GM18873 (cell line): ENCODE data around the gene SIRT3.

Experiments
- ATAC-seq: cut with Tn5 transposase; IDR thresholded peaks from one replicate; pipeline ENCODE4 v1.9.1; 2021; ENCODE audit warnings: mild to moderate bottlenecking, moderate library complexity, moderate number of reproducible peaks; ENCODE audit not compliant: unreplicated experiment, low FRiP score

Gene SIRT3

GRCh38 chr11:218815-219593 is 17.1 kb downstream of the SIRT3 start:
- no peak for ATAC-seq

GRCh38 chr11:217704-218103 is 18.4 kb downstream of the SIRT3 start:
- ATAC-seq = no peak

- ATAC-seq = no peak
Measured at GRCh38 chr11:216081-216974, 19.8 kb downstream of the SIRT3 start.

DNA sequence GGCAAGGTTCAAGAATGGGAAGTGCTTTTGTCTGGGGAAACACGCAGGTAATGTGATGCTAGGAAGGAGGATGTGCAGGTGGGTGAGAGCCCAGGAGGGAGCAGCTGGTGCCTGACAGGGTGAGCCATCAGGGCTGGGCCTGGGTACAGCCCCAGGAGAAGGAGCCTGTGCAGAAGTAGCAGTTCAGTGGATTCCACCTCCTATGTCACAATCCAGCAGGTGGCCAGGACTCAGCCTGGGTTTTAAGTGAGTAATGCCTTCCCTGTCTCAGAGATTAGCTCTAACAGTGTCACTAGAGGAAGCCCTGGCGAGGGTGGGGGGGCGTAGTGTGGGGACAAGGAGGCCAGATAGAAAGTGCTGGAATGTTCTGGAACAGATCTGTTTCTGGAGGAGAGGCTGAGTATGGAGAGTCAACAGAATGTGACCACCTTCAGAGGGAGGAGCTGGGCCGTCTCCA is 20.5 kb downstream of the SIRT3 start:
- ATAC-seq = no peak

DNA sequence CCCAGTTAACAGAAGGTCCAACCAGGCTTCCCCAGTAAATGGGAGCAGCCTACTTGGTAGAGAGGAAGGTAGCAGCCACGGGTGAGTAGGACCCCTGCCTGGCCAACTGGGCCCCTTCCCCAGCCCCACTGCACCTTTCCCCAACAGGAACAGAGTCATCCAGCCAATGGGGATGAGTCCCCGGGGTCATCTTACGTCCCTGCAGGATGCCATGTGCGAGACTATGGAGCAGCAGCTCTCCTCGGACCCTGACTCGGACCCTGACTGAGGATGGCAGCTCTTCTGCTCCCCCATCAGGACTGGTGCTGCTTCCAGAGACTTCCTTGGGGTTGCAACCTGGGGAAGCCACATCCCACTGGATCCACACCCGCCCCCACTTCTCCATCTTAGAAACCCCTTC is 22.1 kb downstream of the SIRT3 start:
- no peak for ATAC-seq

- no peak for ATAC-seq
Measured at GRCh38 chr11:213111-213510, 23.0 kb downstream of the SIRT3 start.

GRCh38 chr11:212150-213100 is 23.7 kb downstream of the SIRT3 start:
- no peak for ATAC-seq

GRCh38 chr11:211741-212140 is 24.4 kb downstream of the SIRT3 start:
- ATAC-seq = no peak

- ATAC-seq = no peak
Measured at GRCh38 chr11:211295-211694, 24.8 kb downstream of the SIRT3 start.

- no peak for ATAC-seq
Measured at GRCh38 chr11:210803-211180, 25.4 kb downstream of the SIRT3 start.

DNA sequence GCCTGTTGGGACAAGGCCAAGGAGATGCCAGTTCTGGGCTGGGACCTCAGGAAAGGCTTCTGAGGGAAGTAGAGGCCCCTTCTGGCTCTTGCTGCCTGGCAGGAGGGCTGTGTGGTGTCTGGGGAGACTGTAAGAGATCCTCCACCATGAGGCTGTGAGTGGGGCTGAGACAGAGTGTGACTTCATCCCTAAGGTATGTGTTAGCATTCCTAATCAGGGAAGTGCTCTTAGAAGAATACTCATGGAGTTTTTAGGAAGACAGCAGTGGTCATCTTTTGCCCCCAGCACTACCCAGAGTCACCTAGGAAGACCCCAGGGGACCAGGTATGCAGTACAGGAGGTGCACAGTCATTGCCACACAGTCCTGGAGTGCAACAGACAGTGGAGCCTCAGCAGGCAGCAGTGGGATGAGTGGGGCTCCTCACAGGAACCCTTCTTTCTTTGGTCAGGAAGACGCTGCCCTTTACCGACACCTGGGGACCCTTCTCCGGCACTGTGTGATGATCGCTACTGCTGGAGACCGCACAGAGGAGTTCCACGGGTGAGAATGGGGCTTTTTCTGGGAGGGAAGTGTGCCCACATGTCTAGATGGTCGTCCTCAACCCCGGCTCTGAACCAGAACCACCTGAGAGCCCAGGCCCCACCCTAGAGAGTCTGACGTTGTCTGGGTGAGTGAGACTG is 25.9 kb downstream of the SIRT3 start:
- no peak for ATAC-seq

DNA sequence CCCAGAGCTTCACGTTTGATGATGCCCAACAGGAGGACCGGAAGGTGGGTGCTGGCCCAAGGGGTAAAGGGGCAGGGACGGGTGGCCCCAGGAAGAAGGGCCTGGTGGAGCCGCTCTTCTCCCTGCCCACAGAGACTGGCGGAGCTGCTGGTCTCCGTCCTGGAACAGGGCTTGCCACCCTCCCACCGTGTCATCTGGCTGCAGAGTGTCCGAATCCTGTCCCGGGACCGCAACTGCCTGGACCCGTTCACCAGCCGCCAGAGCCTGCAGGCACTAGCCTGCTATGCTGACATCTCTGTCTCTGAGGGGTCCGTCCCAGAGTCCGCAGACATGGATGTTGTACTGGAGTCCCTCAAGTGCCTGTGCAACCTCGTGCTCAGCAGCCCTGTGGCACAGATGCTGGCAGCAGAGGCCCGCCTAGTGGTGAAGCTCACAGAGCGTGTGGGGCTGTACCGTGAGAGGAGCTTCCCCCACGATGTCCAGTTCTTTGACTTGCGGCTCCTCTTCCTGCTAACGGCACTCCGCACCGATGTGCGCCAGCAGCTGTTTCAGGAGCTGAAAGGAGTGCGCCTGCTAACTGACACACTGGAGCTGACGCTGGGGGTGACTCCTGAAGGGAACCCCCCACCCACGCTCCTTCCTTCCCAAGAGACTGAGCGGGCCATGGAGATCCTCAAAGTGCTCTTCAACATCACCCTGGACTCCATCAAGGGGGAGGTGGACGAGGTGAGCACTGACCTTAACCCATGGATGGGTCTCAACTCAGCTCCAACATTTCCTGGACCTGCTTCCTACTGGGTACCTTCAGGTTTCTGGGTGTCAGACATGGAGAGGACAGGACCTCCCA is 26.6 kb downstream of the SIRT3 start:
- no peak for ATAC-seq

DNA sequence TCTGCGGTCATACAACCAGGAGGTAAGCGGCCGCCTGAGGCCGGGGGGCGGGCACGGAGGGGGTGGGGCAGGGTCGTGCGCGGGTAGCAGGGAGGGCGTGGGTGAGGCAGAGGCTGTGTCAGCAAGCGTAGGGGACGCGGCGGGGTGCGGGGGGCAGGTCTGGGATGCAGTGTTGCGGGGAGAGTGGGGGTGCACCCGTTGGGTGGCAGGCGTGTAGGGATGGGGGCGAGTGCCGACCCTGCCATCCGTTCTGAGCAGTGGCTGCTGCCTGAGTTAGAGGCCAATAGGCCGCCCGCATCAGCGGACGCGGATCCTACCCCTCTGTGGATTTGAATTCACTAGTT is 27.3 kb downstream of the SIRT3 start:
- no peak for ATAC-seq

GRCh38 chr11:208181-208916 is 27.8 kb downstream of the SIRT3 start:
- no peak for ATAC-seq

GRCh38 chr11:207863-208180 is 28.3 kb downstream of the SIRT3 start:
- peak; percentile 7 for ATAC-seq

DNA sequence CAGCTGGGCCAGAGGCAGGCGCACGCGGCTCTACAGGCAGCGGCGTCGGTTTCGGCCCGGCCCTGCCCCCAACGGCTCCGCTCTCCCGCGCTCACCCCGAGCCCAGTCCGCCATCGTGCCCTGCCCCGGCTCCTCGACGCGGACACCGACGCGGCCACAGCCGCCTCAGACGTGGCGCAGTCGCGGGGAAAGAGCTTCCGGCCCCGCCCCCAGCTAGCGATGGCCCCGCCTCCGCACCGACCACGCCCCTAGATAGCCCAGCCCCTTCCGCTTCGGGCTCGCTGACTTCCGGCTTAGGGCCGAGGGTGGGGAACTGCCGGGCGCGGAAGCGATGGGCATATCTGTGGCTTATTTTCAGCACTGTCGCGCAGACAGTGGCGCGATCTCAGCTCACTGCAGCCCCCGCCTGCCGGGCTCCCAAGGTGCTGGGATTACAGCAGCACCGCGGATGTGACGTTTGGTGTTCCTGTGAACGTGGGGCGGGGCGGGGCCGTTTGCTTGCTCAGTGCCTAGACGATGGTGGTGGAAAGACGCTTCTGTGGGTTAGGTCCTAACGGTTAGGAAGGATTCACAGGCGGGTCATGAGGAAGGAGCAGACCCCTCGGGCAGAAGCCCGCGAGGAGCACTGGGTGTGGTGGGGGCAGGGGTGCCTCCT is 28.8 kb downstream of the SIRT3 start, which contains the start of the genes BET1L and RIC8A:
Gene BET1L (minus strand): TSS at position 192 of the 655 bp plus-strand sequence. CDS start 78 bp downstream, at position 114.
Gene RIC8A (plus strand): TSS at position 501 of the 655 bp plus-strand sequence. CDS start 1,147 bp downstream, outside the sequence.
- peak; percentile 81 for ATAC-seq

DNA sequence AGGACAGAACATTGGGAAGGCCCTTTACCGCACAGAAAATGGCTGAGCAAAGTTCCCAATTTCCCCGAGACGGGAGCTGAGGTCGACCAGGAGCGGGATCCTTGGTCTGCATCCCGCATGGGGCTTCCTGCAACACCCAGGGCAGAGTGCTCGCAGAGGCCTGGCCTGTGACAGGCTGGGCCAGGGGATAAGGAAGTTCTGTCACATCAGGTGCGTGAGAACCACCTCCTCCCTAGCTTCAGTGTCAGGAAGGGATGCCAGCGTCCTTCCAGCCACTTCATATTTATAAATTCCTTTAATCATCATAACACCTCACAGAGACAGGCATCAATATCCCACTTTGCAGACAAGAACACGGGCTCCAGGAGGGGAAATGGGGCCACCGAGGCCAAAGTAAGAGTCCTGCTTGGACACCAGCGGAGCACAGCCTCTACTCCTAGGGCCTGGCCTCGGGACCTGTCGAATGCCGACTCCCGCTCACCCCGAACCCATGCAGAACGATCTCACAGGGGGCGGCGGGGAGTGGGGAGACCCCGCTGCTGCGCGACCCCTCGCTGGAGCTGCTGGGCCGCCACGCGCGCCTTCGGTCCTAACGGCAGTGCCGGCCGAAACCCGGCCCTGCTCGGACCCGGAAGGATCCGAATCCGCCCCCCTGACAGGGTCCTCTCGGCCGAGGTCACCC is 29.5 kb downstream of the SIRT3 start:
- ATAC-seq = no peak
